ENCODE measurements around the gene FHOD3.

DNA sequence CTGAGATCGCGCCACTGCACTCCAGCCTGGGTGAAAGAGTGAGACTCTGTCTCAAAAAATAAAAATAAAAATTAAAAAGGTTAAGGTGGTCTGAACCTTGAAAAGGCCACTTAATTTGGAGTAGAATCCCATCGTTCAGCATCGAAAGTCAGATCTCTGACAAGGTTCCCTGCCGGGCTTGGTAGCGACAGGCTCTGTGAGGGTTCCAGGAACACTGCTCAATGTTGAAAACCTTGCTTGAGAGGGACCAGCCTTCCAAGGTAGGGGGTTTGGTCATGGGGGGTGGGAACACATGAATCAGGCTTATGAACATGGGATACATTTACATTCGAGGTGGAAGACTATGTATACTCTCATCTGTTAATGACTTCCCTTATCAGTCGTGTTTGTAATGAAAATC lies 232.2 kb downstream of the FHOD3 start:
- TF ChIP-seq, protein P1, sequence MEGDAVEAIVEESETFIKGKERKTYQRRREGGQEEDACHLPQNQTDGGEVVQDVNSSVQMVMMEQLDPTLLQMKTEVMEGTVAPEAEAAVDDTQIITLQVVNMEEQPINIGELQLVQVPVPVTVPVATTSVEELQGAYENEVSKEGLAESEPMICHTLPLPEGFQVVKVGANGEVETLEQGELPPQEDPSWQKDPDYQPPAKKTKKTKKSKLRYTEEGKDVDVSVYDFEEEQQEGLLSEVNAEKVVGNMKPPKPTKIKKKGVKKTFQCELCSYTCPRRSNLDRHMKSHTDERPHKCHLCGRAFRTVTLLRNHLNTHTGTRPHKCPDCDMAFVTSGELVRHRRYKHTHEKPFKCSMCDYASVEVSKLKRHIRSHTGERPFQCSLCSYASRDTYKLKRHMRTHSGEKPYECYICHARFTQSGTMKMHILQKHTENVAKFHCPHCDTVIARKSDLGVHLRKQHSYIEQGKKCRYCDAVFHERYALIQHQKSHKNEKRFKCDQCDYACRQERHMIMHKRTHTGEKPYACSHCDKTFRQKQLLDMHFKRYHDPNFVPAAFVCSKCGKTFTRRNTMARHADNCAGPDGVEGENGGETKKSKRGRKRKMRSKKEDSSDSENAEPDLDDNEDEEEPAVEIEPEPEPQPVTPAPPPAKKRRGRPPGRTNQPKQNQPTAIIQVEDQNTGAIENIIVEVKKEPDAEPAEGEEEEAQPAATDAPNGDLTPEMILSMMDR (IDR thresholded peaks at IDR 0.05; ENCODE audit: control extremely low read depth in 1 of 3, insufficient read depth in 1 of 3, low read depth in 1 of 3, low read length in 3 of 3) = no peak
- no peak for TF ChIP-seq TAF1 (IDR thresholded peaks at IDR 0.05; ENCODE audit: low read depth, low read length)
- TF ChIP-seq EP300 (IDR thresholded peaks at IDR 0.05; ENCODE audit: borderline replicate concordance in 1 of 2, low read depth in 2 of 2, low read length in 2 of 2) = no peak
- no peak for TF ChIP-seq POLR2AphosphoS5 (IDR thresholded peaks at IDR 0.05; ENCODE audit: low read depth, low read length)
- TF ChIP-seq FOSL1 (IDR thresholded peaks at IDR 0.05; ENCODE audit: insufficient read depth, low read depth, low read length) = no peak
- TF ChIP-seq, protein P2, sequence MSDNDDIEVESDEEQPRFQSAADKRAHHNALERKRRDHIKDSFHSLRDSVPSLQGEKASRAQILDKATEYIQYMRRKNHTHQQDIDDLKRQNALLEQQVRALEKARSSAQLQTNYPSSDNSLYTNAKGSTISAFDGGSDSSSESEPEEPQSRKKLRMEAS (IDR thresholded peaks at IDR 0.05) = no peak
- no peak for TF ChIP-seq POLR2A (IDR thresholded peaks at IDR 0.05; ENCODE audit: control extremely low read depth in 1 of 2, low read depth in 2 of 2, low read length in 2 of 2)
- no peak for TF ChIP-seq HDAC6 (IDR thresholded peaks at IDR 0.05; ENCODE audit: low read depth, low read length)
- no peak for TF ChIP-seq ZNF274 (IDR thresholded peaks at IDR 0.05; ENCODE audit: borderline replicate concordance, extremely low read depth, low read length)
- no peak for TF ChIP-seq BRCA1 (IDR thresholded peaks at IDR 0.05; ENCODE audit: low read depth, low read length)
- TF ChIP-seq JUND (IDR thresholded peaks at IDR 0.05; ENCODE audit: low read length) = no peak
- no peak for TF ChIP-seq SRF (IDR thresholded peaks at IDR 0.05; ENCODE audit: low read depth, low read length)
- TF ChIP-seq CEBPB (IDR thresholded peaks at IDR 0.05; ENCODE audit: low read depth, low read length) = no peak
